ENCODE measurements around the gene MACROH2A1.

DNA sequence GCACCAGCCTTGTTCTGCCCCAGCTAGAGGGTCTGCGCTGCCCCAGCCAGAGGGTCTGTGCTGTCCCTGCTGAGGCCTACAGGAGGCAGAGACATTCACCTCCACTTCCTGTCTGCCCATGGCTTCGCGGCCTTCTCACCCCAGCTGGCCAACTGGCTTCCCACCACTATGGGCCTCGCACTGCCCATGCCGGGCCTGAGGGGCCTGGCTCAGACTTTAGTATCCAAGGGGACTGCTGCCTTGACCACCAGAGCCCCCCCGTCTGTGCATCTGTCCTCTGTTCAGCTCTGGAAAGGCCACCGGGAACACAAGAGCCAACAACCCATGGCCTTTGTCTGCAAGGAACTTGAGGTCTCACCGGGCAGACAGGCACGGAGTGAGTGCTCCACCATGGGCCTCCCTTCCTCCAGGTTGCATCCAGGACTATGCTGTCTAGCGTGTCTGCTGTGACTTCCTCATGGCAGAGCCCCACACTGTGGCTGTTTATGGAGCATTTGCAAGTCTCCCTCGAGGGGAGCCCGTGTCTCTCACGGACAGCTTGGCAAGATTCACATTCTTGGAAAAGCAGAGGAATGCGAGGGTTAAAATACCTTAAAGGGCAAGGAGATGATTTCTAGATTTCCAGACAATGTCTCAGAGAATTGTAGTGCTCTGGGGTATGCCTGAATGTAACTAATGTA lies 46.4 kb upstream of the MACROH2A1 start:
- TF ChIP-seq, protein P1, sequence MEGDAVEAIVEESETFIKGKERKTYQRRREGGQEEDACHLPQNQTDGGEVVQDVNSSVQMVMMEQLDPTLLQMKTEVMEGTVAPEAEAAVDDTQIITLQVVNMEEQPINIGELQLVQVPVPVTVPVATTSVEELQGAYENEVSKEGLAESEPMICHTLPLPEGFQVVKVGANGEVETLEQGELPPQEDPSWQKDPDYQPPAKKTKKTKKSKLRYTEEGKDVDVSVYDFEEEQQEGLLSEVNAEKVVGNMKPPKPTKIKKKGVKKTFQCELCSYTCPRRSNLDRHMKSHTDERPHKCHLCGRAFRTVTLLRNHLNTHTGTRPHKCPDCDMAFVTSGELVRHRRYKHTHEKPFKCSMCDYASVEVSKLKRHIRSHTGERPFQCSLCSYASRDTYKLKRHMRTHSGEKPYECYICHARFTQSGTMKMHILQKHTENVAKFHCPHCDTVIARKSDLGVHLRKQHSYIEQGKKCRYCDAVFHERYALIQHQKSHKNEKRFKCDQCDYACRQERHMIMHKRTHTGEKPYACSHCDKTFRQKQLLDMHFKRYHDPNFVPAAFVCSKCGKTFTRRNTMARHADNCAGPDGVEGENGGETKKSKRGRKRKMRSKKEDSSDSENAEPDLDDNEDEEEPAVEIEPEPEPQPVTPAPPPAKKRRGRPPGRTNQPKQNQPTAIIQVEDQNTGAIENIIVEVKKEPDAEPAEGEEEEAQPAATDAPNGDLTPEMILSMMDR (IDR thresholded peaks at IDR 0.05), result no peak
- TF ChIP-seq SMC3 (IDR thresholded peaks at IDR 0.05), result no peak
- TF ChIP-seq FOSL2 (IDR thresholded peaks at IDR 0.05), result no peak
- no peak for TF ChIP-seq FOSL2 (CRISPR knock-in tag; IDR thresholded peaks at IDR 0.05)
- TF ChIP-seq POLR2A (IDR thresholded peaks at IDR 0.05; ENCODE audit: low read length), result no peak
